ENCODE data around the gene APP.

- TF ChIP-seq CTCF (IDR thresholded peaks at IDR 0.05) = no peak
- no peak for TF ChIP-seq ZFX (IDR thresholded peaks at IDR 0.05; ENCODE audit: borderline replicate concordance)
These were observed 235.8 kb downstream of the APP start for GRCh38 chr21:25934771-25935224.

All from 22Rv1 (cell line).